ENCODE results near the gene HIF3A. TPM values are rescaled to one million over a fixed set of nuclear protein-coding genes. Genes with fewer than 3 reads are reported as not detected.
"Not testable (repeated sequence)": the region's sequence is repeated elsewhere in the genome, so short reads cannot be mapped to it uniquely, and the experiment has no call there.

The HIF3A gene
- total and polyA plus RNA-seq, 9 of the 15 experiments (the other 6 are each of a cell fraction or from before 2014, with no cell fraction given), result 0.29 TPM; not detected in 8

DNA sequence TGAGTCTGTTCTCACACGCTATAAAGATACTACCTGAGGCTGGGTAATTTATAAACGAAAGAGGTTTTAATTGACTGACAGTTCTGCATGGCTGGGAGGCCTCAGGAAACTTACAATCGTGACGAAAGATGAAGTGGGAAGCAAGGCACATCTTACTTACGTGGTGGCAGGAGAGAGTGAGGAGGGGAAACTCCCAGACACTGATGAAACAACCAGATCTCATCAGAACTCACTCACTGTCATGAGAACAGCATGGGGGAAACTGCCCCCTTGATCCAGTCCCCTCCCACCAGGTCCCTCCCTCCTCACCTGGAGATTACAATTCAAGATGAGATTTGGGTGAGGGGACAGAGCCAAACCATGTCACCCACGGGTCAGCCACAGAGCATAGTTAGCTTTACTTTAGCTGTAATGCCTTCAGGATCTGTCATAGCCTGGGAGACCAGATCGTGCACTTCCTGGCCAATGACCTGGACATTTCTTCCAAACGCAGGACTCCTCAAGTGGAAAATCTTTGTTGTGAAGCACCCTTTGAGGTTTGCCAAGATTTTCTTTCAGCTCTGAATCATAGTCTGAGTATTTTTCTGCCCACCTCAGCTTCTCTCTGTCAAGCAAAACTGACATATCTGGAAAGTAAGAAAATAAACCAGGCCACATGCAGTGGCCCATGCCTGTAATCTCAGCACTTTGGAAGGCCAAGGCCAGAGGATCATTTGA, 25.2 kb upstream of the HIF3A start (continued):
- TF ChIP-seq, protein P1, sequence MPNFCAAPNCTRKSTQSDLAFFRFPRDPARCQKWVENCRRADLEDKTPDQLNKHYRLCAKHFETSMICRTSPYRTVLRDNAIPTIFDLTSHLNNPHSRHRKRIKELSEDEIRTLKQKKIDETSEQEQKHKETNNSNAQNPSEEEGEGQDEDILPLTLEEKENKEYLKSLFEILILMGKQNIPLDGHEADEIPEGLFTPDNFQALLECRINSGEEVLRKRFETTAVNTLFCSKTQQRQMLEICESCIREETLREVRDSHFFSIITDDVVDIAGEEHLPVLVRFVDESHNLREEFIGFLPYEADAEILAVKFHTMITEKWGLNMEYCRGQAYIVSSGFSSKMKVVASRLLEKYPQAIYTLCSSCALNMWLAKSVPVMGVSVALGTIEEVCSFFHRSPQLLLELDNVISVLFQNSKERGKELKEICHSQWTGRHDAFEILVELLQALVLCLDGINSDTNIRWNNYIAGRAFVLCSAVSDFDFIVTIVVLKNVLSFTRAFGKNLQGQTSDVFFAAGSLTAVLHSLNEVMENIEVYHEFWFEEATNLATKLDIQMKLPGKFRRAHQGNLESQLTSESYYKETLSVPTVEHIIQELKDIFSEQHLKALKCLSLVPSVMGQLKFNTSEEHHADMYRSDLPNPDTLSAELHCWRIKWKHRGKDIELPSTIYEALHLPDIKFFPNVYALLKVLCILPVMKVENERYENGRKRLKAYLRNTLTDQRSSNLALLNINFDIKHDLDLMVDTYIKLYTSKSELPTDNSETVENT (CRISPR knock-in tag; IDR thresholded peaks at IDR 0.05), result no peak

DNA sequence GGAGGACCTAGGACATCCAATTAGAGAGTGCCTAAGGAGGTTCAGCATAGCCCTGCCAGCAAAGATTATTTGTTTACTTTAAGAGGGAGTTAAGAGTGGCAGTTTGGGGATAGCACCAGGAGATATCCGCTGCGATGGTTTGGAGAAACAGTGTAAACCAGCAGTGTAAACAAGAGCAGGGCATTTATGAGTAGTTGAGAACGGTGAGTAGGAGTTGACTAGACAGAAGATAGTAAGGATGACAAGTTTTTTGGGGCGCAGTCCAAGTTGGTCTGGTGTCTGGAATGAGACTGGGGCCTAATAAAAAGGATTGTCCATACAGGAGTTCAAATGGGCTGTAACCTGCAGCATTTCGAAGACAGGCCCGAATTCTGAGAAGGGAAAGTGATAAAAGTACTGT, 22.9 kb upstream of the HIF3A start:
- BruUV-seq (replicated peaks); H3K9me3 ChIP-seq (replicated peaks; ENCODE audit: control insufficient read depth, insufficient read depth, low read depth, low read length); H3K36me3 ChIP-seq (ENCODE audit: control insufficient read depth, insufficient read depth, low read length); H2AFZ ChIP-seq (ENCODE audit: low read depth, low read length); H3K4me1 ChIP-seq (replicated peaks in 1 of 2; ENCODE audit: control insufficient read depth in 2 of 2, insufficient read depth in 2 of 2, low read length in 2 of 2); intact Hi-C loops (cut with micrococcal nuclease); DNase-seq (ENCODE audit: extremely low read depth in 1 of 4, low spot score in 3 of 4); H3K79me2 ChIP-seq (ENCODE audit: control insufficient read depth, insufficient read depth, low read length); H4K20me1 ChIP-seq (replicated peaks; ENCODE audit: control insufficient read depth, insufficient read depth, low read length); ATAC-seq; H3K9ac ChIP-seq (ENCODE audit: insufficient read depth in 1 of 2, low read depth in 2 of 2, low read length in 2 of 2); CTCF ChIA-PET (ENCODE audit: low intra/inter-chr PET ratio); POLR2A ChIA-PET; H3K27ac ChIP-seq (ENCODE audit: extremely low read depth, low read depth, low read length); in situ Hi-C loops (cut with MboI); H3K4me3 ChIP-seq; H3K9me1 ChIP-seq (ENCODE audit: control insufficient read depth, insufficient read depth, low read length); FAIRE-seq; H3K4me2 ChIP-seq (ENCODE audit: insufficient read depth, low read length): not testable (repeated sequence)
- peaks cover 9 to 32% of the 10 kb centered on the region in 2 experiments for H3K27me3 ChIP-seq (ENCODE audit: control insufficient read depth in 2 of 2, insufficient read depth in 2 of 2, low read length in 2 of 2)
- WGBS (ENCODE audit: insufficient coverage, low coverage, missing lambda C conversion rate), result 4% methylated on average over 6 of the region's 6 CpGs
- TF ChIP-seq FOXA3 (CRISPR knock-in tag; conservative IDR thresholded peaks at IDR 0.05 in 1 of 2, IDR thresholded peaks at IDR 0.05 in 1 of 2), result peak in 1 of 2 experiments; percentile 45; a peak in 1 of 4 replicates
